NCI-H146 (cell line): ENCODE measurements around the gene SCN3A.

ENCODE experiments used
- DNase-seq: peaks from one replicate; lab custom pipeline; 2025; lab: John Stamatoyannopoulos, UW

Gene SCN3A

DNA sequence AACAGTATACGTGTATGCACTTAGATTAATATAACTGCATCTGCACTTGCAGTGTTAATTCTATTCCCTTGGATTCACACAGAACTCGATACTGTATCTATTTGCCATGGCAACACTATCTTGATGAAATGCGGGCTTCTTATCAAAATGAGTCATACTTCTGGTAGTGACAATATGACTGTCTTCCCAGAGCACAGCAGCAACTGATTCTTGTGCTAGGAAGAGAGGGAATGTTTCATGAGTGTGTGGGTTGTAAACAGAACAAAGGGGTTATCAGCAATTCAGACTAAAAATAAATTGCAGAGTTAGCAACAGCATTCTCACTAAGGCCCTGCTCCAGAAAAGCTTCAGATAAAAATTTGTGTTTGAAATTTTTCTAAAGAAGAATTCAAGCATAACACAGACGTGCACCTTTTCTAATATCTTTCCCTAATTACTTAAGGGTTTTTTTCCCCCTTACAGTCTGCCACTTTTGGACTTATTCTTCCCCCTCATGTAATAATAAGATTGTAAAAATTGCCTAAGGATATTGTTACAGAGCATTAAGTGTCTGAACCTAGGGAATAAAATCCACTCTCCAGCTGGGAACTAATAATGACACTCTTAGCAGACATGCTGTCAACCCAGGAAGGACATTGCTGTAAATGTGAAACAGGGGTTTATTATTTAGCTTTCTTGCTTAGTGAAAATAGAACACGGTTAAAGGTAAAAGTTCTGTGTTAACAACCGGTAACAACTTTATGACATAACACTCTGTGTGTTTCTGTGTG lies 148.6 kb downstream of the SCN3A start:
- DNase-seq, result peak; percentile 62

DNA sequence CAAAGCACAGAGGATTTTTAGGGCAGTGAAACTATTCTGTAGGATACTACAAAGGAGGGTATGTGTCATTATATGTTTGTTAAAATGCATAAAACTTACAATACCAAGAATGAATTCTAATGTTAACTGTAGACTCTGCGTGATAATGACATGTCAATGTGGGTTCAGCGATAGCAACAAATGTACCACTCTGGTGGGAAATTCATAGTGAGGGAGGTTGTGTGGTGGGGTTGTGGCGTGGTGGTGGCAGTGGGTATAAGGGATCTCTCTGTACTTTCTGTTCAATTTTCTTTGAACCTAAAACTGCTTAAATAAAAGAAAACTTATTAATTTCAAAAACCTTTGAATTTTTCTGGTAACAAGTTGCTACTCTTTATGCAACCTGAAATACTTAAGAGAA lies 149.2 kb downstream of the SCN3A start:
- no peak for DNase-seq

DNA sequence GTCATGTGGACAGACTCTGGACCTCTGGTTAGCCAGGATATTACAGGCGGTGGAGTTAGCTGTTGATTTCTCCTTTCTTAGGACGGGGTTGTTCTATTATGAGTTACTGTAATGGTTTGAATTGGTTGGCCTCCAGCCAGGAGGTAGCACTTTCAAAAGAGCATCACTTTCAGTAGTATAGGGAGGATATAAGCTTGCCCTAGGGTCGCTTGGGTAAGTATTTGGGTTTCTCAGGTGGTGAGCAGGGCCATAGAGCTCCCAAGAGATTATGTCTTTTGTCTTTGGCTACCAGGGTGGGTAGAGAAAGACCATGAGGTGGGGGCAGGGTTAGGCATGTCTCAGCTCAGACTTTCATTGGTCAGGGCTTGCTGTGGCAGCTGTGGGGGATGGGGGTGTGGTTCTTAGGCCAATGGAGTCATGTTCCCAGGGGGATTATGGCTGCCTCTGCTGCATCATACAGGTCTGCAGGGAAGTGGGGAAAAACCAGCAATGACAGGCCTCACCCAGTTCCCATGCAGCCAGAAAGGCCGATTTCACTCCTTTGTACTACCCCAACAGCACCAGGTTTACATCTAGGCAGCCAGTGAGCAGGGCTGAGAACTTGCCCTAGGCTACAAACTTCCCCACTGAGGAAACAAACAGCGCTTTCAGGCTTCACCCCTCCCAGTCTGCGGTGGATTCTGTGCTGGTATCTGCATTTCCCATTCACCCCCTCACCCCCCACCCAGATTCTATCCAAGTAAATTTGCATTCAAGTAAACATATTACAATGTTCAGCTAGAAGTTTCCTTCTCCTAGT lies 159.1 kb downstream of the SCN3A start:
- DNase-seq, result no peak
